GM12873 (cell line): Measurements from ENCODE around the gene PRRT3.

Experiments used
- TF ChIP-seq, protein P1 (sequence below): IDR thresholded peaks from 2 replicates; pipeline ENCODE4 v1.5.1; 2012; ENCODE audit warnings: low read depth, mild to moderate bottlenecking, moderate library complexity, low read length, control low read depth; ENCODE audit not compliant: insufficient read depth; ENCODE audit errors: missing control alignments

Gene PRRT3

DNA sequence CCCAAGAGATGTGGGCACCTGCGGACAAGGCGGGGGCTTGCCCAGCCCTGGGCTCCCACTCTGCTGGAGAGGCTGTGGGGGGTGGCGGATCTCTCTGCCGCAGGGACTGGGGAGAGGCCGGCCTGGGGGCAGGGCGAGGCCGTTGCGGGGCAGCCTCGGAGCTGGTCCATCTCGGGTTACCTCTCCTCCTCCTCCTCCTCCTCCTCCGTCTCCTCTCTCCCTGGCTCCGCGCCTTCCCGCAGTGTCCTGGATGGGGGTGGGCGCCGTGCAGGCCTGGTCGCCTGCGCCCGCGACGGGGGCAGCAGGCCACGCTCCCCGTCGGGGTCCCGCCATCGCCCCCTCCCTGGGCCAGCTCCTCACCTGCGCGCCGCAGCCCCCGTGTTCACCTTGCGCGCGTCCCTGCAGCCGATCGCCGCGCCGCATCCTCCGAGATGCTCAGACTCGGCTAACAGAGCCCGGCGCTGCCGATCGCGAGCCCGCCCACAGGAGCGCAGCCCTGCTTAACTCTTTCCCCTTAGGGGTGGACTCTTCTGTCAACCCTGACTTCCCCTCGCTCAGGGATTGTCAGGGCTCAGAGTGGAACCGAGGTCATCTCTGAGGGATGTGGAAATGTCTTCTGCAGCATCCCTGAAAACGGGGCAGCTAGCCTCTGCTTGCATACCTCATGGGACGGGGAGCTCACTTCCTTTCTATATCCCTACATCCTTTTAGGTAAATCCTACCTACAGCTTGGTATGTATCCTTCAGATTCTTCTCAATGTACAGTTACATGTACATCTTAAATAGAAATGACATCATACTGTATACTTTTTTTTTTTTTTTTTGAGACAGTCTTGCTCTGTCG, at the start of gene PRRT3:
TSS of gene PRRT3 (minus strand) at position 447 of the 844 bp plus-strand sequence. CDS start 2,293 bp downstream, outside the sequence.
- TF ChIP-seq, protein P1, sequence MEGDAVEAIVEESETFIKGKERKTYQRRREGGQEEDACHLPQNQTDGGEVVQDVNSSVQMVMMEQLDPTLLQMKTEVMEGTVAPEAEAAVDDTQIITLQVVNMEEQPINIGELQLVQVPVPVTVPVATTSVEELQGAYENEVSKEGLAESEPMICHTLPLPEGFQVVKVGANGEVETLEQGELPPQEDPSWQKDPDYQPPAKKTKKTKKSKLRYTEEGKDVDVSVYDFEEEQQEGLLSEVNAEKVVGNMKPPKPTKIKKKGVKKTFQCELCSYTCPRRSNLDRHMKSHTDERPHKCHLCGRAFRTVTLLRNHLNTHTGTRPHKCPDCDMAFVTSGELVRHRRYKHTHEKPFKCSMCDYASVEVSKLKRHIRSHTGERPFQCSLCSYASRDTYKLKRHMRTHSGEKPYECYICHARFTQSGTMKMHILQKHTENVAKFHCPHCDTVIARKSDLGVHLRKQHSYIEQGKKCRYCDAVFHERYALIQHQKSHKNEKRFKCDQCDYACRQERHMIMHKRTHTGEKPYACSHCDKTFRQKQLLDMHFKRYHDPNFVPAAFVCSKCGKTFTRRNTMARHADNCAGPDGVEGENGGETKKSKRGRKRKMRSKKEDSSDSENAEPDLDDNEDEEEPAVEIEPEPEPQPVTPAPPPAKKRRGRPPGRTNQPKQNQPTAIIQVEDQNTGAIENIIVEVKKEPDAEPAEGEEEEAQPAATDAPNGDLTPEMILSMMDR = no peak

DNA sequence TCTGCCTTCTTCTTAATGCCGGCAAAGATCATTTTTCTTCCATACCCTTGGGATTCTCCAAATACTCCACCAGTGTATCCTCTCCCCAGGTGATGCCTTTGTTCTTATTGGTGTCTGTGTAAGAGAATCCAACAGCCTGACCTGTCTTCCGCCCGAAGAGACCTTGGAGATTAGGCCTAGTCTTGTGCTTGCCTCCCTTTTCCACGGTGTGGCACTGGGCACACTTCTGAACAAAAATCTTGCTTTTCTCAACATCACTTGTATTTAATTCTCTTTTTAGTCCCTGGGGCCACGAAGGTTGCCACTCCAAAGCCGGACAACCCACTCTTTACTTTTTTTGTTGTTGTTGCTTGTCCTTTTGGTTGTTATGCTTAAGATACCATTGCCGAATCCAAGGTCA, 48.5 kb upstream of the PRRT3 start:
- TF ChIP-seq, protein P1 = no peak

DNA sequence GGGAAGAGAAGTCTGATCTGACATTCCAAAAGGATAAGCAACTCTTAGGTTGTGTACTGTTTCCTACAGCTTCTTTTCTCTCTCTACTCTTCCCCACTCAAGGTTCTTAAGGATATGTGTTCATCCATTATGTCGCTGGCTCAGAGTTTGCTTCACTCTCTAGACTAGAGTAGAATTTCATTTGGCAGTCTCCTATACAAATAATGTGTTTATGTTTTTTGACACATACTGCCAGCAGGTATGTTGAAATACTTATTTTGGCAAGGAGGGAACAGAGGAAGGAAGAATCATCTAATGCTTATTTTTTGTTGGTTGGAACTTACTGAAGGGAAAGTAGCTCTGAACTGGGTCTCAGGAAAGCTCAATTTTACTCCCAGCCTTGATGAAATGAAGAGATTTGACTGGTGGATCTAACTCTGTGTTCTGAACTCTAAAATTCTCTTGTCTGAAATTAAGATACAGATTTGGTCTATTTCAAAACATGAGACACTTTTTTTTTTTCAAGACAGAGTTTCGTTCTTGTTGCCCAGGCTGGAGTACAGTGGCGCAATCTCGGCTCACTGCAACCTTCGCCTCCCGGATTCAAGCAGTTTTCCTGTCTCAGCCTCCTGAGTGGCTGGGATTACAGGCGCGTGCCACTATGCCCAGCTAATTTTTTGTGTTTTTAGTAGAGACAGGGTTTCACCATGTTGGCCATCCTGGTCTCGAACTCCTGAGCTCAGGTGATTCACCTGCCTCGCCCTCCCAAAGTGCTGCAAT, 42.1 kb upstream of the PRRT3 start:
- TF ChIP-seq, protein P1 = no peak

DNA sequence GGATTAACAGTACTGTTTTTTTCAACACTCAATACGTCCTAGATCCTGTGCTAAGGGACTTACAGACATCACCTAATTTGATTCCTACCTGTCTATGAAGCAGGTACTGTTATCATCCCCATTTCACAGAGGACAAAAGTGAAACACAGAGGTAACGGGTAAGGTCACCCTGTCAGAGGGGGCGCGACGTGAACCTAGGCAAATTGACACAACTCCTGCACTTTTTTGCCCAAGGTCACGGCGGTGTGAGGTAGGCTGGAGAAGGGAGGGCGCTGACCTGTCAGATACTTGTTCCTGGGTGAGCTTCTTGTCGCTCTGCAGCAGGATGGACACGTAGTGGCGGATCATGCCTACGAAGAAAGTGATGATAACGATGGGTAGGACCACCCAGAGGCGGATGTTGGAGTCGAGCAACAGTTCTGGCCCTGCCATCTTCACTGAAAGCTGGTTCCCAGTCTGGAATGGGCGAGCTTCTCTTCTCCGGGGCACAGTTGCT, 34.1 kb upstream of the PRRT3 start:
- TF ChIP-seq, protein P1 = no peak

- TF ChIP-seq, protein P1 = no peak
Observed at GRCh38 chr3:9980251-9980650, 28.0 kb upstream of the PRRT3 start.

GRCh38 chr3:9978710-9979305, 26.6 kb upstream of the PRRT3 start:
- TF ChIP-seq, protein P1 = no peak
